Gastroesophageal sphincter (tissue), 4 donors: ENCODE results near the gene SNTG2. TPM values are rescaled to one million over a fixed set of nuclear protein-coding genes. Genes with fewer than 3 reads are reported as not detected.

ENCODE experiments used
- ATAC-seq: fragments of 150-250 bp; one replicate; pipeline ENCODE4 v1.9.1; 2016; ENCODE audit warnings: mild to moderate bottlenecking, moderate library complexity
- H3K27ac ChIP-seq, 4 donors: fragments of 200-600 bp; sonication (generic) in 3 of 4; 1 replicate in 3 of 4; 2 replicates in 1 of 4; pipeline ENCODE4 v1.5.1; 2016 to 2019
- H3K27me3 ChIP-seq: fragments of 200-600 bp; sonication (generic); one replicate; pipeline ENCODE4 v1.5.1; 2019
- H3K36me3 ChIP-seq, 2 donors: fragments of 200-600 bp; sonication (generic); one replicate each; pipeline ENCODE4 v1.5.1; 2019; ENCODE audit warnings: control low read depth in 1 of 2
- H3K4me1 ChIP-seq, 3 donors: fragments of 200-600 bp; sonication (generic); 1 replicate in 2 of 3; 2 replicates in 1 of 3; pipeline ENCODE4 v1.5.1; 2016 to 2019; ENCODE audit warnings: control low read depth in 2 of 3
- H3K4me3 ChIP-seq, 2 donors: fragments of 200-600 bp; sonication (generic); one replicate each; pipeline ENCODE4 v1.5.1; 2019; ENCODE audit warnings: mild to moderate bottlenecking in 1 of 2, moderate library complexity in 1 of 2
- H3K9me3 ChIP-seq, 3 donors: fragments of 200-600 bp; sonication (generic); one replicate each; pipeline ENCODE4 v1.5.1; 2017 to 2019; ENCODE audit warnings: control low read depth in 2 of 3
- CTCF ChIP-seq, 4 experiments: fragments of 200-600 bp in 2 of 4; fragments of 450-650 bp in 2 of 4; sonication (generic) in 1 of 4; IDR thresholded peaks; one replicate each; pipeline ENCODE4 v1.5.1; 2017 to 2019; ENCODE audit warnings: antibody characterized with exemption in 4 of 4, mild to moderate bottlenecking in 2 of 4, moderate library complexity in 2 of 4
- EP300 ChIP-seq: sonication (generic); formaldehyde crosslinking; IDR thresholded peaks from one replicate; pipeline ENCODE4 v1.6.1; 2017; ENCODE audit warnings: antibody characterized with exemption, mild to moderate bottlenecking
- POLR2A ChIP-seq, 2 donors: fragments of 450-650 bp; IDR thresholded peaks; one replicate each; pipeline ENCODE4 v1.6.1; 2017; ENCODE audit warnings: antibody characterized with exemption in 2 of 2, mild to moderate bottlenecking in 2 of 2, moderate library complexity in 1 of 2
- POLR2AphosphoS5 ChIP-seq: sonication (generic); formaldehyde crosslinking; IDR thresholded peaks from one replicate; pipeline ENCODE4 v1.6.1; 2017; ENCODE audit warnings: antibody characterized with exemption
- WGBS, 2 donors: methylation state at CpG; one replicate each; pipeline ENCODE4 v1.1.5; 2018; ENCODE audit warnings: low coverage in 1 of 2; 5-methylcytosine and 5-hydroxymethylcytosine counted together
- total RNA-seq, 4 donors: library from RNA; depleted of rRNA; stranded (reverse); fragments of >200 nt; gene quantifications; one replicate each; pipeline ENCODE4 v1.1.0, GENCODE V29; 2016

The SNTG2 gene
- total RNA-seq, 4 donors from 2014 or later = 1.5 to 7.9 (median 4.3) TPM

GRCh38 chr2:959457-959856 is 8.8 kb downstream of the SNTG2 start:
- WGBS, 2 donors = 84 to 93% methylated on average over 3 to 5 of the region's 10 CpGs
- no peak overlapping the region for H3K4me3 ChIP-seq
- no peaks in the 10 kb centered on the region for H3K36me3 ChIP-seq
- TF ChIP-seq POLR2A (IDR thresholded peaks at IDR 0.05) (no peak), CTCF (IDR thresholded peaks at IDR 0.05) (no peak), POLR2AphosphoS5 (no peak), EP300 (no peak)
- peaks cover 37% of the 10 kb centered on the region for H3K27me3 ChIP-seq
- H3K9me3 ChIP-seq = no peaks in the 10 kb centered on the region
- no peak overlapping the region for H3K27ac ChIP-seq
- H3K4me1 ChIP-seq = no peaks in the 10 kb centered on the region
- no peak for ATAC-seq

- H3K27me3 ChIP-seq = peaks cover 37% of the 10 kb centered on the region
- TF ChIP-seq EP300 (no peak), POLR2AphosphoS5 (no peak), CTCF (IDR thresholded peaks at IDR 0.05) (no peak), POLR2A (IDR thresholded peaks at IDR 0.05) (no peak)
- no peak overlapping the region for H3K27ac ChIP-seq
- H3K36me3 ChIP-seq = no peaks in the 10 kb centered on the region
- WGBS, 2 donors = 70 to 80% methylated on average over 2 to 3 of the region's 14 CpGs
- H3K4me1 ChIP-seq = no peaks in the 10 kb centered on the region
- H3K9me3 ChIP-seq = no peaks in the 10 kb centered on the region
- ATAC-seq = no peak
- H3K4me3 ChIP-seq = no peak overlapping the region
Measured at GRCh38 chr2:960061-960736, 9.6 kb downstream of the SNTG2 start.

GRCh38 chr2:961786-962185 is 11.1 kb downstream of the SNTG2 start:
- no peak for TF ChIP-seq POLR2AphosphoS5
- no peak for TF ChIP-seq CTCF (IDR thresholded peaks at IDR 0.05)
- no peak for TF ChIP-seq POLR2A (IDR thresholded peaks at IDR 0.05)
- no peak for TF ChIP-seq EP300
- H3K36me3 ChIP-seq = no peaks in the 10 kb centered on the region
- H3K27me3 ChIP-seq = peaks cover 35% of the 10 kb centered on the region
- no peak overlapping the region for H3K27ac ChIP-seq
- no peak for ATAC-seq
- no peak overlapping the region for H3K4me3 ChIP-seq
- H3K9me3 ChIP-seq = no peaks in the 10 kb centered on the region
- no peaks in the 10 kb centered on the region for H3K4me1 ChIP-seq

- Histone ChIP-seq H3K36me3 (no peaks in the 10 kb centered on the region), H3K4me3 (no peak overlapping the region)
- 68 to 77% methylated on average over 5 to 6 of the region's 6 CpGs for whole genome bisulfite sequencing, 2 donors
Measured at GRCh38 chr2:963876-964275, 13.2 kb downstream of the SNTG2 start.

GRCh38 chr2:964562-964961 is 13.9 kb downstream of the SNTG2 start:
- no peaks in the 10 kb centered on the region for H3K4me1 ChIP-seq

More at GRCh38 chr2:963876-964275, 13.2 kb downstream of the SNTG2 start:
- ATAC-seq = no peak
- no peak for TF ChIP-seq EP300
- Histone ChIP-seq H3K9me3 (peaks cover 0 to 9% (median 0%) of the 10 kb centered on the region in 3 donors), H3K4me1 (no peaks in the 10 kb centered on the region), H3K27ac (no peak overlapping the region), H3K27me3 (peaks cover 22% of the 10 kb centered on the region)

More at GRCh38 chr2:964562-964961, 13.9 kb downstream of the SNTG2 start:
- no peak overlapping the region for H3K27ac ChIP-seq
- H3K27me3 ChIP-seq = peaks cover 18% of the 10 kb centered on the region
- 92% methylated on average over 3 of the region's 8 CpGs; no CpG with 5 or more reads in 1 of the 2 donors for WGBS, 2 donors
- no peak for ATAC-seq
- H3K9me3 ChIP-seq = peaks cover 0 to 16% (median 0%) of the 10 kb centered on the region in 3 donors
- H3K4me3 ChIP-seq = no peak overlapping the region
- no peaks in the 10 kb centered on the region for H3K36me3 ChIP-seq
- TF ChIP-seq CTCF (IDR thresholded peaks at IDR 0.05) (no peak), EP300 (no peak), POLR2AphosphoS5 (no peak), POLR2A (IDR thresholded peaks at IDR 0.05) (no peak)
